BE2C (cell line): ENCODE data around the gene POMT2.

Experiments
- DNase-seq: peaks from one replicate; pipeline ENCODE4 v3.0.0-alpha.2; 2020
- H3K27me3 ChIP-seq: fragments of 250-450 bp; sonication (Bioruptor Pico); 2 replicates; pipeline ENCODE4 v1.5.1; 2020; ENCODE audit warnings: mild to moderate bottlenecking
- H3K36me3 ChIP-seq: fragments of 250-450 bp; sonication (Bioruptor Pico); 2 replicates; pipeline ENCODE4 v1.5.1; 2020; ENCODE audit warnings: mild to moderate bottlenecking
- H3K4me1 ChIP-seq: fragments of 250-450 bp; sonication (Bioruptor Pico); 2 replicates; pipeline ENCODE4 v1.5.1; 2020
- H3K4me3 ChIP-seq: 2 replicates; pipeline ENCODE4 v1.5.1; 2011; ENCODE audit warnings: low read depth, low read length
- H3K9me3 ChIP-seq: fragments of 250-450 bp; sonication (Bioruptor Pico); 2 replicates; pipeline ENCODE4 v1.5.1; 2020
- CTCF ChIP-seq: IDR thresholded peaks from 2 replicates; pipeline ENCODE4 v1.5.1; 2012; ENCODE audit warnings: mild to moderate bottlenecking, low read depth, low read length

Gene POMT2

GRCh38 chr14:77253333-77254190, 67.1 kb downstream of the POMT2 start:
- TF ChIP-seq CTCF: no peak
- Histone ChIP-seq H3K4me3 (no peak overlapping the region), H3K9me3 (no peaks in the 10 kb centered on the region), H3K36me3 (no peaks in the 10 kb centered on the region), H3K27me3 (no peaks in the 10 kb centered on the region), H3K4me1 (no peaks in the 10 kb centered on the region)
- DNase-seq: no peak

- TF ChIP-seq CTCF: no peak
- Histone ChIP-seq H3K9me3 (no peaks in the 10 kb centered on the region), H3K36me3 (no peaks in the 10 kb centered on the region), H3K4me3 (no peak overlapping the region), H3K27me3 (no peaks in the 10 kb centered on the region), H3K4me1 (no peaks in the 10 kb centered on the region)
- no peak for DNase-seq
Measured at GRCh38 chr14:77251870-77252269, 68.8 kb downstream of the POMT2 start.

DNA sequence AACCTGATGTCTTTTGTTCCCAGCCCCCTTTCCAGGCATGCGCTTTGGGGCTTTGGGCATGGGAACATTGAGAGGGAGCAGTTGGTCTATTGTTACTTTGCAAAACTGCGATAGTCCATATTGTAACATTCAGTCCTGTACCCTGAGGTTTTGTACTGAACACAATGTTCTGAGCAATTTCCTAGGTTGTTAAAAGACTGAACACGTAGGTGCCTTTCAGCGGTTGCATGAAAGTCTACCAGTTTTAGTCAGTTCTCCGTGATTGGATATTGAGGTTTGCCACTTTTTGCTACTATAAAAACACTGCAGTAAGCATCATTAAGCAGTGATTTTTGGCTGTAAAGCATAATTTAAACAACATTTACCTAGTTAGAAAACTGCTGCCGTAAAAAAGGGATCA, 69.8 kb downstream of the POMT2 start:
- no peak for DNase-seq
- no peak overlapping the region for H3K4me3 ChIP-seq
- H3K27me3 ChIP-seq: no peaks in the 10 kb centered on the region
- H3K4me1 ChIP-seq: no peaks in the 10 kb centered on the region
- no peaks in the 10 kb centered on the region for H3K36me3 ChIP-seq
- TF ChIP-seq CTCF: no peak
- no peaks in the 10 kb centered on the region for H3K9me3 ChIP-seq

DNA sequence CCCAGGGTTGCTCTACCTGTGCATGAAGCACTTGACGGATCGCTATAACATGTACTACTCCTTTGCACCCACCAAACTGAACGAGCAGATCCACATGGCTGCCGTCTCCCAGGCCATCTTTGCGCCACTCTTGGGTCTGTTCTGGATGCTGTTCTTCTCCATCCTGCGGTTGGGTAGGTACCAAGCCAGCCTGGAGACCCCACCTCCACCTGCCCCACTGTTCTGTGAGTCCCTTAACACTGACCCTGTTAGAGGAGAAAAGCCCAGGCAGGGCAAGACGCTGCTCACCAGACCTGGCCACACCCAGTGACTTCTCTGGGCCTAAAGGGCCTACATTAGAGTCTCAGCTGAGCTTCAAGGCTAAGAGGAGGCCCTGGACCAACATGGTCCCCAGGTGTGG, 71.4 kb downstream of the POMT2 start:
- Histone ChIP-seq H3K36me3 (no peaks in the 10 kb centered on the region), H3K9me3 (no peaks in the 10 kb centered on the region), H3K27me3 (no peaks in the 10 kb centered on the region), H3K4me3 (no peak overlapping the region), H3K4me1 (no peaks in the 10 kb centered on the region)
- no peak for DNase-seq
- no peak for TF ChIP-seq CTCF

DNA sequence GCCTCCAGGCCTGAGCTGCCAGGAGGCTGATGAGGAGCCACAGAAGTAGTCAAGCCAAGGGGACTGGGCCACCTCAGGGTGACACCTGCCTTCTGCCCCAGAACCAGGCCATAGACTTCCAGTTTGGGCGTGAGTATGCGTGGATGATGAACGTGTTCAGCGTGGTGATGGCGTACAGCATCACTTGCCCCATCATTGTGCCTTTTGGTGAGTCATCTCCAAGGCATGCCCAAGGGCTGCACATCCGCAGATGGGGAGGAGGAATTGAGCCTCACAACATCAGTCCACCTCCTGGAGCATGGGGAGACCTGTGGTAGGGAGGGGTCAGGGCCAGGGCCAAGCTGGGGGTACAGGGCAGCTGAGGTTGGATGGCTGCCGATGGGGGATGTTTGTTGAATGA, 72.0 kb downstream of the POMT2 start:
- DNase-seq: no peak
- no peaks in the 10 kb centered on the region for H3K4me1 ChIP-seq
- no peak overlapping the region for H3K4me3 ChIP-seq
- TF ChIP-seq CTCF: no peak
- no peaks in the 10 kb centered on the region for H3K27me3 ChIP-seq
- H3K9me3 ChIP-seq: no peaks in the 10 kb centered on the region
- no peaks in the 10 kb centered on the region for H3K36me3 ChIP-seq

- no peak for TF ChIP-seq CTCF
- Histone ChIP-seq H3K9me3 (no peaks in the 10 kb centered on the region), H3K4me3 (no peak overlapping the region), H3K27me3 (no peaks in the 10 kb centered on the region), H3K4me1 (no peaks in the 10 kb centered on the region), H3K36me3 (no peaks in the 10 kb centered on the region)
- no peak for DNase-seq
Measured at GRCh38 chr14:77246784-77247183, 73.9 kb downstream of the POMT2 start.
